Progenitor cell of endocrine pancreas (in vitro differentiated cells): ENCODE data around the gene IGSF8. TPM values are rescaled to one million over a fixed set of nuclear protein-coding genes. Genes with fewer than 3 reads are reported as not detected.
"Not testable (repeated sequence)": the region's sequence is repeated elsewhere in the genome, so short reads cannot be mapped to it uniquely, and the experiment has no call there.

ENCODE experiments used
- DNase-seq: peaks from one replicate; pipeline ENCODE4 v3.0.0; 2021; ENCODE audit warnings: low spot score; ENCODE audit not compliant: unreplicated experiment
- H3K27ac Mint-ChIP-seq: 2 replicates; pipeline ENCODE4 v1.8.0; 2021; ENCODE audit warnings: mild to moderate bottlenecking, moderate library complexity, mixed read lengths
- H3K27me3 Mint-ChIP-seq: 2 replicates; pipeline ENCODE4 v1.8.0; 2021; ENCODE audit warnings: mixed read lengths
- H3K36me3 Mint-ChIP-seq: 2 replicates; pipeline ENCODE4 v1.8.0; 2022; ENCODE audit warnings: mixed read lengths; ENCODE audit not compliant: insufficient read depth
- H3K4me1 Mint-ChIP-seq: 2 replicates; pipeline ENCODE4 v1.8.0; 2021; ENCODE audit warnings: low read depth, mixed read lengths
- H3K4me3 Mint-ChIP-seq: 2 replicates; pipeline ENCODE4 v1.8.0; 2021; ENCODE audit warnings: low read depth, mild to moderate bottlenecking, moderate library complexity, mixed read lengths
- H3K9me3 Mint-ChIP-seq: 2 replicates; pipeline ENCODE4 v1.8.0; 2021; ENCODE audit warnings: low read depth, mixed read lengths
- CTCF ChIP-seq: fragments of 200-600 bp; sonication (generic); IDR thresholded peaks from one replicate; pipeline ENCODE4 v1.5.0; 2021; ENCODE audit warnings: antibody characterized with exemption, mild to moderate bottlenecking; ENCODE audit not compliant: unreplicated experiment
- total RNA-seq: library from RNA; stranded (reverse); gene quantifications from 2 replicates; pipeline ENCODE4 v1.2.1, GENCODE V29; 2021

The IGSF8 gene
- total RNA-seq, 1 donor from 2014 or later: 39.4 TPM

GRCh38 chr1:160127381-160127780, 29.0 kb upstream of the IGSF8 start:
- Mint-ChIP-seq H3K27me3 (peaks cover 4% of the 10 kb centered on the region), H3K4me3 (no peak overlapping the region), H3K36me3 (no peaks in the 10 kb centered on the region), H3K9me3 (no peaks in the 10 kb centered on the region), H3K4me1 (peaks cover 3% of the 10 kb centered on the region), H3K27ac (no peak overlapping the region)
- no peak for TF ChIP-seq CTCF
- DNase-seq: no peak

- not testable (repeated sequence) for DNase-seq, H3K27ac Mint-ChIP-seq, H3K27me3 Mint-ChIP-seq, H3K4me3 Mint-ChIP-seq, H3K36me3 Mint-ChIP-seq, H3K9me3 Mint-ChIP-seq, H3K4me1 Mint-ChIP-seq
Observed at GRCh38 chr1:160126342-160126741, 27.9 kb upstream of the IGSF8 start.

DNA sequence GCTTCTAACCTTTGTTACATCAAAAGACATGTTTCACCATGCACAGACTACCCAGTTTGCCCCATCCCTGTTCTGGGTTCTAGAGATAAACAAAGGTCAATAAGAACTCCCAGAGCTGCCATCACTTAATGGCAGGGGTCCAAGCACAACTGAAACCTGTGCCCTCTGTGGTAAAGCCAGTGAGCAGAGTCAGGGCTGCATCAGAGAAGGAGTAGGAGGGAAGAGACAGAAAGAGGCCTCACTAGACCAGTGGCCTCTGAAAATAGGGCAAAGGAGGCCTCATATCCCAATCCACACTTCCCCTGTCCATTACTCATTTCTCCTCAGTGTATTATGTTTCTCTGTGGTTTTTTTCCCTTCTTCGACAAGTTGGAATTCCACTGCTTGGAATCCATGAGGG, 27.3 kb upstream of the IGSF8 start:
- no peaks in the 10 kb centered on the region for H3K36me3 Mint-ChIP-seq
- H3K27ac Mint-ChIP-seq: no peak overlapping the region
- H3K9me3 Mint-ChIP-seq: no peaks in the 10 kb centered on the region

DNA sequence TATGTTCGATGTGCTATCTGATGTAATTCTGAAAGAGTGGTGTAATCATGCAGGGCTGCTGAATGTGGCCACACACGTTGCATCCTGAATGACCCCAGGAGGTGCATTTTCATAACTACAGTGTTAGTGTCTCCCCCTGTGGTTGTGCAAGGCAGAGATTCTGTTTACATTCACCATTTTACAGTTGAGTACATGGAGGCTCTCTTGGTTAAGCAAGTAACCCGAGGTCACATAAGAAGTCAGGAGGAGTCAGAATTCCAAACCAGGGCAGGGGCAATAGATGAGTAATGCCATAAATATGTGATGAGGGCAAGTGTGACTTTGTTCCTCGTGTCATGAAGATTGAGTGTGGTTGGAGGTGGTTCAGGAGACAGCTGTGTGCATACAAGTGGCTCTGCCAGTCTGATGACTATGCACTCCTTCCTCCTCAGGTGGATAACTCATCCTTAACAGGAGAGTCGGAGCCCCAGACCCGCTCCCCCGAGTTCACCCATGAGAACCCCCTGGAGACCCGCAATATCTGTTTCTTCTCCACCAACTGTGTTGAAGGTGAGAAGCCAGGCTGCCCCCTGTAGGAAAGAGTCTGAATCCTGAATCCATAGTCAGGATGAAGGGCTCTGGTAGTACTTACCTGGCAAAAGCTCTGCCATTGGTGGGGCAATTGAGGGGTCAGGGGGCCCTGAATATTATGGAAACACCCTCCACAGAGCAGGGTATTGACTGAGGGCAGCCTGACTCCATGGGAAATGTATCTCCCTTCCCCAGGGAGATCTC, 26.5 kb upstream of the IGSF8 start:
- no peaks in the 10 kb centered on the region for H3K9me3 Mint-ChIP-seq
- no peak overlapping the region for H3K27ac Mint-ChIP-seq
- no peaks in the 10 kb centered on the region for H3K36me3 Mint-ChIP-seq
- H3K4me3 Mint-ChIP-seq: no peak overlapping the region
- no peaks in the 10 kb centered on the region for H3K4me1 Mint-ChIP-seq
- DNase-seq: no peak
- peaks cover 7% of the 10 kb centered on the region for H3K27me3 Mint-ChIP-seq
- no peak for TF ChIP-seq CTCF

More for the DNA sequence above, 27.3 kb upstream of the IGSF8 start:
- Mint-ChIP-seq H3K4me3 (no peak overlapping the region), H3K27me3 (peaks cover 3% of the 10 kb centered on the region), H3K4me1 (peaks cover under 1% of the 10 kb centered on the region)
- DNase-seq: no peak
- TF ChIP-seq CTCF: no peak

- H3K9me3 Mint-ChIP-seq: no peaks in the 10 kb centered on the region
- H3K36me3 Mint-ChIP-seq: no peaks in the 10 kb centered on the region
- no peaks in the 10 kb centered on the region for H3K4me1 Mint-ChIP-seq
- no peak for DNase-seq
- peaks cover 7% of the 10 kb centered on the region for H3K27me3 Mint-ChIP-seq
- H3K27ac Mint-ChIP-seq: no peak overlapping the region
- H3K4me3 Mint-ChIP-seq: no peak overlapping the region
- TF ChIP-seq CTCF: no peak
Observed at GRCh38 chr1:160123726-160124125, 25.3 kb upstream of the IGSF8 start.

GRCh38 chr1:160122978-160123495, 24.6 kb upstream of the IGSF8 start:
- TF ChIP-seq CTCF: no peak
- Mint-ChIP-seq H3K27me3 (peaks cover 12% of the 10 kb centered on the region), H3K9me3 (no peaks in the 10 kb centered on the region), H3K4me1 (peaks cover 2% of the 10 kb centered on the region), H3K4me3 (no peak overlapping the region), H3K27ac (no peak overlapping the region), H3K36me3 (no peaks in the 10 kb centered on the region)
- no peak for DNase-seq
